HepG2 (cell line): ENCODE data around the gene HEBP1.

Source experiments
- ATF2 ChIP-seq: sonication (generic); formaldehyde crosslinking; IDR thresholded peaks from 2 replicates; pipeline ENCODE4 v1.4.0; 2020; ENCODE audit warnings: missing genetic modification reagents
- CTCF ChIP-seq: sonication (generic); formaldehyde crosslinking; IDR thresholded peaks from 2 replicates; pipeline ENCODE4 v1.5.0; 2020; ENCODE audit warnings: mild to moderate bottlenecking, missing genetic modification reagents, moderate library complexity
- EHMT2 ChIP-seq: fragments of 200-600 bp; sonication (generic); IDR thresholded peaks from 2 replicates; pipeline ENCODE4 v1.7.0; 2017; ENCODE audit warnings: antibody characterized with exemption, low read depth, low read length, borderline replicate concordance
- KLF13 ChIP-seq: sonication (generic); formaldehyde crosslinking; IDR thresholded peaks from 2 replicates; pipeline ENCODE4 v1.4.0; 2020; ENCODE audit warnings: mild to moderate bottlenecking, missing genetic modification reagents
- MAX ChIP-seq: IDR thresholded peaks from 2 replicates; pipeline ENCODE4 v1.6.1; 2012; ENCODE audit warnings: inconsistent platforms
- NFE2L2 ChIP-seq: fragments of 150-350 bp; IDR thresholded peaks from 2 replicates; pipeline ENCODE4 v1.6.1; 2014; ENCODE audit warnings: low read length
- TCF7L2 ChIP-seq: IDR thresholded peaks from 2 replicates; pipeline ENCODE4 v1.6.1; 2011; ENCODE audit warnings: mild to moderate bottlenecking, low read depth, low read length, moderate library complexity
- ZBTB20 ChIP-seq: sonication (generic); formaldehyde crosslinking; IDR thresholded peaks from 2 replicates; pipeline ENCODE4 v1.8.1; 2023; ENCODE audit warnings: missing genetic modification reagents, low read depth, mild to moderate bottlenecking, borderline replicate concordance
- ZNF704 ChIP-seq: sonication (generic); formaldehyde crosslinking; IDR thresholded peaks from 2 replicates; pipeline ENCODE4 v1.8.1; 2023; ENCODE audit warnings: mild to moderate bottlenecking, inconsistent platforms, moderate library complexity, missing genetic modification reagents, borderline replicate concordance
- TF ChIP-seq, protein P1 (sequence below): sonication (generic); formaldehyde crosslinking; IDR thresholded peaks from 2 replicates; pipeline ENCODE4 v1.8.0; 2022; ENCODE audit warnings: mild to moderate bottlenecking, missing genetic modification reagents, borderline replicate concordance
- TF ChIP-seq, protein P2 (sequence below): sonication (generic); formaldehyde crosslinking; IDR thresholded peaks from 2 replicates; pipeline ENCODE4 v1.8.0; 2022; ENCODE audit warnings: mild to moderate bottlenecking, missing genetic modification reagents; ENCODE audit not compliant: insufficient replicate concordance

DNA sequence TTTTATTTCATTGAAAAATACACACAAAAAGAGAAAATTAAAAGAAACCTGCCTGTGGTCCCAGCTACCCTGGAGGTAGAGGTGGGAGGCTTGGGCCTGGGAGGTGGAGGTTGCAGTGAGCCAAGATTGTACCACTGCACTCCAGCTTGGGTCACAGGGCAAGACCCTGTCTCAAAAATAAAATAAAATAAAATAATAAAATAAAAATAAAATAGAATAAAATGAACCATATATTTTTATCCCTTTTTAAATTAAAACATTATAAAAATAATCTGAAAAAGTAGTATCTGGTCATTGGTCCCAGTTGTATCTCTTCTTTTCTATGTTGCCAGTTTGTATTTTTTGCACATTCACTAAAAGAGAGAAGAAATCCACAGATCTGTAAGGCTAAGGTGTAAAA, 27.4 kb upstream of the HEBP1 start:
- TF ChIP-seq ZNF704 (CRISPR knock-in tag) (no peak), EHMT2 (no peak), KLF13 (CRISPR knock-in tag) (no peak), TCF7L2 (no peak), CTCF (CRISPR knock-in tag) (no peak), NFE2L2 (no peak), MAX (no peak), ZBTB20 (no peak), ATF2 (CRISPR knock-in tag) (no peak)
- TF ChIP-seq, protein P1, sequence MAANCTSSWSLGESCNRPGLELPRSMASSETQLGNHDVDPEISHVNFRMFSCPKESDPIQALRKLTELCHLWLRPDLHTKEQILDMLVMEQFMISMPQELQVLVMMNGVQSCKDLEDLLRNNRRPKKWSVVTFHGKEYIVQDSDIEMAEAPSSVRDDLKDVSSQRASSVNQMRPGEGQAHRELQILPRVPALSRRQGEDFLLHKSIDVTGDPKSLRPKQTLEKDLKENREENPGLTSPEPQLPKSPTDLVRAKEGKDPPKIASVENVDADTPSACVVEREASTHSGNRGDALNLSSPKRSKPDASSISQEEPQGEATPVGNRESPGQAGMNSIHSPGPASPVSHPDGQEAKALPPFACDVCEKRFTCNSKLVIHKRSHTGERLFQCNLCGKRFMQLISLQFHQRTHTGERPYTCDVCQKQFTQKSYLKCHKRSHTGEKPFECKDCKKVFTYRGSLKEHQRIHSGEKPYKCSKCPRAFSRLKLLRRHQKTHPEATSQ (CRISPR knock-in tag), result no peak
- TF ChIP-seq, protein P2, sequence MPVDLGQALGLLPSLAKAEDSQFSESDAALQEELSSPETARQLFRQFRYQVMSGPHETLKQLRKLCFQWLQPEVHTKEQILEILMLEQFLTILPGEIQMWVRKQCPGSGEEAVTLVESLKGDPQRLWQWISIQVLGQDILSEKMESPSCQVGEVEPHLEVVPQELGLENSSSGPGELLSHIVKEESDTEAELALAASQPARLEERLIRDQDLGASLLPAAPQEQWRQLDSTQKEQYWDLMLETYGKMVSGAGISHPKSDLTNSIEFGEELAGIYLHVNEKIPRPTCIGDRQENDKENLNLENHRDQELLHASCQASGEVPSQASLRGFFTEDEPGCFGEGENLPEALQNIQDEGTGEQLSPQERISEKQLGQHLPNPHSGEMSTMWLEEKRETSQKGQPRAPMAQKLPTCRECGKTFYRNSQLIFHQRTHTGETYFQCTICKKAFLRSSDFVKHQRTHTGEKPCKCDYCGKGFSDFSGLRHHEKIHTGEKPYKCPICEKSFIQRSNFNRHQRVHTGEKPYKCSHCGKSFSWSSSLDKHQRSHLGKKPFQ, result no peak
